ENCODE results near the gene NOX5.

The NOX5 gene

DNA sequence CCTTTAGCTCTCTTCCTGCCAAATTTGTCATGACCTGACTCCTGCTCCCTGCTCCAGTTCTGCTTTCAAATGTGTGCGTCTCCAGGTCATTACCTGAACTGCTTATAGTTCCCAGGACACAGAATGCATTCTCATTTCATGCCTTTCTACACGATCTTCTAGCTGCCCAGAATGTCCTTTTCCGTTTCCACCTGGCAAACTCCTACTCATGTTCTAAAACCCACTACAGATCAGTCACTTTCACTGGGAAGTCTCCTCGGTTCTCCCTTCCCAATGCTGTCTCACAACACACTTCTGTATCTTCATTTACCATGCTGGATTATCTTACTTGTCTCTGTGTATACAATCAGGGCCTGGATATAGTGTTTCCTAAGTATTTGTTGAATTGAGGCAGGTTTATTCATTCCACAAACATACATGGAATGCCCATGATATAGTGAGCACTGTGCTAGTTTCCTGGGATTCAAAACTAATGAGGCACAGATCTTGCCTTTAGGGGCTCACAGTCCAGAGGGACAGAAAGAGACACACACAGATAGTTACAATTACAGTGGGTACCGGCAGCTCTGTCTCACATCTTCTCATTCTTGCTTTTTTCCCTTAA, 1.6 kb upstream of the NOX5 start:
- H4K20me1 ChIP-seq = no peaks in the 10 kb centered on the region
- no peak overlapping the region for H3K27ac ChIP-seq
- H3K9ac ChIP-seq = no peak overlapping the region
- H3K9me3 ChIP-seq (replicated peaks in 1 of 11) = peaks cover 17 to 28% (median 22%) of the 10 kb centered on the region in 11 experiments
- H3K4me1 ChIP-seq = no peaks in the 10 kb centered on the region
- H3K4me3 ChIP-seq = no peak overlapping the region
- TF ChIP-seq Cebpa-rat (IDR thresholded peaks at IDR 0.05) = no peak
- H3K36me3 ChIP-seq = no peaks in the 10 kb centered on the region
- no peak overlapping the region for H3K4me2 ChIP-seq
- no peaks in the 10 kb centered on the region for H3K27me3 ChIP-seq

DNA sequence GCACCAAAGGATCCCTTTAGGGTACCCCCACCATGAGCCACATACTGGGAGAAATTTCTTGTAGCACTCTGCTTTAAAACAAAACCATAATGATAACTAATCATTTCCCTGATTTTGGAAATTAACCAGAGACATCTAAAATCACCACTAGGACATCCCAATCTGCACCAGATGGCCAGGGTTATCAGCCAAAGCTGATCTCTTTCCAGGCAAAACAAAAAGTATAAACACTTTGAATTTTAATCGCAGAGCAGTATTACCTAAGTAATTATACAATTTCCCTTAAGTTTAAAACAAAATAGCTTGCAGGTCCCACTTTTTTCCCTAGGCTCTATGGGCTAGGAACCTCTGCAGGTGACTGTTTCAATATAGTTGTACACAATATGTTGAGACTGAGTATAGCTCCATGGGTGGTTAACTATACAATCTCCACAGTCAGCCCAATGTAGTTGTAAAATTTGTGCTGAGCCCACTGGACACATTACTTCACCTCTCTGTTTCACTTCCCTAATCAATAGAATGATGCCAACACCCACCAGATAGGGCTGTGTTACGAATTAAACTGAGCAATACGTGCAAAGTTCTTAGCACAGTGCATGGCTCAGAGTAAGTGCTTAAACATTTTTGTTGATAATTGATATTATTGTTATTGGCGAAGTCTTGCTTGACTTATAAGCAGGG, 629 bp upstream of the NOX5 start:
- no peak for TF ChIP-seq Cebpa-rat (IDR thresholded peaks at IDR 0.05)

DNA sequence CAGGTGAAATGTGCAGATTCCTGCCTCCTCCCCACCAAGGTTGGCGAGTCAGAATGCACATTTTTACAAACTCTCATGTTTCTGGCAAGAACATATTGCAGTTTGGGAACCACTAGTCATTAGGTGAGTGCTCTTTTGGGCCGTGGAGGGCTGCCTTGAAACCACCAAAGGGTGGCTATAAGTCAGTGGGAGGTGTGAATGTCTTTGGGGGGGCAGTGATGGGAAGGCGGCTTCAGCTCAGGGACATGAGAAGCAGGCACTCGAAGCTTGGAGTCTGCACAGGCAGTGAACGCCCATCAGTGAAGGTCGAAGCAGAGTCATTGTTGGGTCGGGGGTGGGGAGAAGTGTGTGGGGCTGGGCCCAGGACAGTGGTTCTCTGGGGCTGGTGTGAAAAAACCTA, 1.1 kb downstream of the NOX5 start:
- no peaks in the 10 kb centered on the region for H3K36me3 ChIP-seq
- H3K27ac ChIP-seq = no peak overlapping the region
- peaks cover 0 to under 1% (median 0%) of the 10 kb centered on the region in 11 experiments; a peak in 3 of 22 replicates for H3K9me3 ChIP-seq (replicated peaks in 1 of 11)
- no peak overlapping the region for H3K4me3 ChIP-seq
- H3K9ac ChIP-seq = no peak overlapping the region
- H4K20me1 ChIP-seq = no peaks in the 10 kb centered on the region
- H3K27me3 ChIP-seq = no peaks in the 10 kb centered on the region
- no peaks in the 10 kb centered on the region for H3K4me1 ChIP-seq
- TF ChIP-seq Cebpa-rat (IDR thresholded peaks at IDR 0.05) = no peak
- H3K4me2 ChIP-seq = no peak overlapping the region

More for the DNA sequence above, 629 bp upstream of the NOX5 start:
- Histone ChIP-seq H3K4me1 (no peaks in the 10 kb centered on the region), H4K20me1 (no peaks in the 10 kb centered on the region), H3K36me3 (no peaks in the 10 kb centered on the region), H3K27ac (no peak overlapping the region), H3K4me2 (no peak overlapping the region), H3K9me3 (replicated peaks in 1 of 11) (peaks cover 7 to 18% (median 12%) of the 10 kb centered on the region in 11 experiments), H3K27me3 (no peaks in the 10 kb centered on the region), H3K9ac (no peak overlapping the region), H3K4me3 (no peak overlapping the region)

DNA sequence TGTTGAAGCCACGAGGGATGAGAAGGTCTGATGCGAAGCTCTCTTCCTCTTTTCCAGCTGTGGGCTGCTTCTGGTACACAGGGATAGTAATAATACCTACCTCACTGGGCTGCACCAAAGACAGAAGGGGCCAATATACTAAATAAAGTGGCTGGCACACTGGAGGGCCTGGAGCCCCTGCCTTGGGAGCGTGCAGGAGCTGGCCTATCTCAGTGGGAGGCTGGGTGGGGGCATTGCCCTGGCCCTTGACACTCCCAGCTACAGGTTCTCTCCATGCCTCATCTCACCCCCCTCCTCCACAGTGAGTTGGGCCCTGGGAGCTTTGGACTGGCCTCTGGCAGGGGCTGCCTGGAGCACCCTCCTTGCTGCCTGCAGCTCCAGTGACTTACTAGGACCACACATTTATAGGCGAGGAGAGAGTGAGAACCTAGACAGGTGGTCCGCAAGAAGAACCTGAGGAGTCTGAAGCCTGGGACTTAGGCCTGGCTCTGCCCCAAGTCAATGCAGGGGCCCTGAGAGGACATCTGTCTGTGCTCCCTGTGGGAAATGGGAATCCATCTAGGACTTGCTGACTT, 1.6 kb downstream of the NOX5 start:
- Histone ChIP-seq H3K4me3 (no peak overlapping the region), H3K9ac (no peak overlapping the region), H4K20me1 (no peaks in the 10 kb centered on the region), H3K27ac (no peak overlapping the region), H3K36me3 (no peaks in the 10 kb centered on the region), H3K4me2 (no peak overlapping the region), H3K4me1 (no peaks in the 10 kb centered on the region), H3K9me3 (replicated peaks in 1 of 11) (no peaks in the 10 kb centered on the region), H3K27me3 (no peaks in the 10 kb centered on the region)
- no peak for TF ChIP-seq Cebpa-rat (IDR thresholded peaks at IDR 0.05)

DNA sequence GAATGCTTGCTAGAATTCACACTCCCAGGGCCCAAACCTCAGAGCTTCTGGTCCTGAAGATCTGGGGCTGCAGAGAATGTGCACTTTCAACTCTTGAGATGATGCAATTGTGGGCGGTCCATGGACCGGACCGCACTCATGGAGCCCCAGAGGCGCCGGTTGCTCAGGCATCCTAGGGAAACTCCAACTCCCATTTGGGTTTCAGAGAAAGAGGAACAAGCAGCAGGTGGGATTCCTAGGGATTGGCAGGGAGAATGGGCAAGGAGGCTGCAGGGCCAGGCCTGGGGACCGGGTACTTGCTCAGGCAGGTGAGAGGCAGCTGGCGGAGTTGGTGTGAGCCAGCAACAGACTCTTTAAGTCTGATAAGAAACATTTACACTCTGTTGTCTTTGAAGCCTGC, 3.5 kb downstream of the NOX5 start:
- no peaks in the 10 kb centered on the region for H3K4me1 ChIP-seq

DNA sequence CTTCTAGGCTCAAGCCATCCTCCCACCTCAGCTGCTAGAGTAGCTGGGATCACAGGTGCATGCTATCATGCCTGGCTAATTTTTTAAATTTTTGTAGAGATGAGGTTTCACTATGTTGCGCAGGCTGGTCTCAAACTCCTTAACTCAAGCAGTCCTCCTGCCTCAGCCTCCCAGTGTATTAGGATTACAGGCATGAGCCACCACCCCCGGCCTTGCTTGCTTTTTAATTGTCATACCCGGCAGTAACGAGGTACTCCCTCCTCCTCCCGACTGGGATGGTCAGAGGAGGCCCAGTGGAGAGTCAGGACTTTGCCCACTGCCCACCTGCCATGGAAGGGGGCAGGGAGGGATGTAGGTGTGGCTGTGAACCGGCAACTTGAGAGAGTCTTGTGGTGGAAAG, 4.5 kb downstream of the NOX5 start:
- no peak for TF ChIP-seq Cebpa-rat (IDR thresholded peaks at IDR 0.05)
- Histone ChIP-seq H3K4me3 (no peak overlapping the region), H3K9ac (no peak overlapping the region), H3K27me3 (no peaks in the 10 kb centered on the region), H3K27ac (no peak overlapping the region), H3K36me3 (no peaks in the 10 kb centered on the region), H3K4me1 (peaks cover 0 to 4% (median 3%) of the 10 kb centered on the region in 10 experiments; a peak in 10 of 20 replicates), H3K4me2 (no peak overlapping the region), H4K20me1 (no peaks in the 10 kb centered on the region), H3K9me3 (replicated peaks in 1 of 11) (no peaks in the 10 kb centered on the region)

More for the DNA sequence above, 3.5 kb downstream of the NOX5 start:
- Histone ChIP-seq H3K27ac (no peak overlapping the region), H3K4me3 (no peak overlapping the region), H4K20me1 (no peaks in the 10 kb centered on the region), H3K9me3 (replicated peaks in 1 of 11) (no peaks in the 10 kb centered on the region), H3K36me3 (no peaks in the 10 kb centered on the region), H3K9ac (no peak overlapping the region), H3K4me2 (no peak overlapping the region), H3K27me3 (no peaks in the 10 kb centered on the region)
- no peak for TF ChIP-seq Cebpa-rat (IDR thresholded peaks at IDR 0.05)

DNA sequence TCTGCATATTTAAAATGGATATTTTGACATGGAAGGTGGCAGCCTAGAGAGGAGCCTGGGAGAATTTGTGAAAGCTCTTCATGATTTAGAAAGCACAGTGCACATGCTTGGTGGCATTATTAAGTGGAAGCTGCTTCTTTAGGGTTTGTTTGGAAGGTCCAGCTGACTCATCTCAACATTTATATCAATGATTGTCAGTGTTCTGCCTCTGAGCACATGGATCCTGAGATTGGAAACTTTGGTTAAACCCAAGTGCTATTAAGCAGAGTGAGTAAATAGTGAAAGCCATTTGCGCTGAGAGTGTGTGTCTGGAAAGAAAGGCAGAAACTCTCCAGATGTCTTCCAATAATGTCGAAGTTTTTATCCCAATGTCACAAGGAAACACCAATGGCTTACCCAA, 7.4 kb downstream of the NOX5 start:
- no peaks in the 10 kb centered on the region for H4K20me1 ChIP-seq
- no peaks in the 10 kb centered on the region for H3K9me3 ChIP-seq (replicated peaks in 1 of 11)
- H3K27me3 ChIP-seq = no peaks in the 10 kb centered on the region
- no peak overlapping the region for H3K9ac ChIP-seq
- no peak overlapping the region for H3K4me2 ChIP-seq
- no peak overlapping the region for H3K4me3 ChIP-seq
- H3K36me3 ChIP-seq = no peaks in the 10 kb centered on the region
- H3K4me1 ChIP-seq = peaks cover 0 to 19% (median 11%) of the 10 kb centered on the region in 10 experiments; a peak in 15 of 20 replicates
- H3K27ac ChIP-seq = no peak overlapping the region
- no peak for TF ChIP-seq Cebpa-rat (IDR thresholded peaks at IDR 0.05)

DNA sequence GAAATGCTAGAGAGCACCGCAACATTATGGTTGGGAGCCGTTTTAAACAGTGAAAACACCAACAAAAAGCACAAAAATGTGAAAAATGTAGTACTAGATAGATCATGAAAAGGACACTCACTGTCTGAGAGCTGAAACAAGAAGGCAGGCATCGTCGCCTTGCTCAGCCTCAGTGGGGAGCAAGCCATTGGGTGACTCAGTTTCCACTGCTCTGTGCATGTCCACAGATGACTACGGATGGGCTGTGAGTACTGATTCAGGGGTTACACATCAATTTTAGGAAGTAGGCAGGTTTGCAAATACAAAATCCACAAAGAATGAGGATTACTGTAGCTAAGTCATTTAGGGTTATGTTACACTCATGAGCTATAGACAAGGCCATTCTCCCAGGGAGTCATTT, 10.8 kb downstream of the NOX5 start:
- peak overlapping the region in 3 of 11 experiments; percentile 8 to 60 (median 13); a peak in 2 of 22 replicates for H3K4me2 ChIP-seq
- no peak overlapping the region for H3K4me3 ChIP-seq
- H3K9me3 ChIP-seq (replicated peaks in 1 of 11) = no peaks in the 10 kb centered on the region
- H3K27me3 ChIP-seq = no peaks in the 10 kb centered on the region
- TF ChIP-seq Cebpa-rat (IDR thresholded peaks at IDR 0.05) = no peak
- peaks cover 0 to 19% (median 15%) of the 10 kb centered on the region in 10 experiments; a peak in 17 of 20 replicates for H3K4me1 ChIP-seq
- no peak overlapping the region for H3K9ac ChIP-seq
- H3K36me3 ChIP-seq = no peaks in the 10 kb centered on the region
- no peaks in the 10 kb centered on the region for H4K20me1 ChIP-seq
- H3K27ac ChIP-seq = no peak overlapping the region

DNA sequence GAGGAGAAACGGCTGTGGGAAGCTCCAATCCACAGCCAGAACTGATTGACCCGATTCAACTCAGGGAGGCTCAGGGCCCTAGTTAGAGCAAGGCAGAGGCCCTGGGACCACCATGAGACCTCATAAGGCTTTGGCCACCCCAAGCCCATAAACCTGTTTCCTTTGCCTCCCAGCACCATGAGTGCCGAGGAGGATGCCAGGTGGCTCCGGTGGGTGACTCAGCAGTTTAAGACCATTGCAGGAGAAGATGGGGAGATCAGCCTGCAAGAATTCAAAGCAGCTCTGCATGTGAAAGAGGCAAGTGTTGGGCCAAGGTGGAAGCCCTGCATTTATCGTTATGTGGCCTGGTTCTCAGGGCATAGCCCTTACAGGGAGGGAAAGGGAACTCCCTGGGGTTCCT, 11.9 kb downstream of the NOX5 start:
- H3K27ac ChIP-seq = no peak overlapping the region; a peak in 1 of 22 replicates
- no peaks in the 10 kb centered on the region for H3K9me3 ChIP-seq (replicated peaks in 1 of 11)
- no peaks in the 10 kb centered on the region for H3K36me3 ChIP-seq
- TF ChIP-seq Cebpa-rat (IDR thresholded peaks at IDR 0.05) = no peak
- no peak overlapping the region for H3K4me3 ChIP-seq
- H3K4me2 ChIP-seq = no peak overlapping the region
- H4K20me1 ChIP-seq = no peaks in the 10 kb centered on the region
- H3K4me1 ChIP-seq = peaks cover 0 to 19% (median 15%) of the 10 kb centered on the region in 10 experiments; a peak in 17 of 20 replicates
- no peaks in the 10 kb centered on the region for H3K27me3 ChIP-seq
- H3K9ac ChIP-seq = no peak overlapping the region
